ENCODE measurements around the gene LUZP4. TPM values are rescaled to one million over a fixed set of nuclear protein-coding genes. Genes with fewer than 3 reads are reported as not detected.

LUZP4 gene
- total RNA-seq, 1 experiment from 2014 or later, result not detected

- Mint-ChIP-seq H3K36me3 (ENCODE audit: insufficient read depth, unreplicated experiment) (no peaks in the 10 kb centered on the region), H3K4me3 (ENCODE audit: low read depth, unreplicated experiment) (no peak overlapping the region), H3K27ac (ENCODE audit: unreplicated experiment) (no peak overlapping the region), H3K4me1 (ENCODE audit: low read depth, unreplicated experiment) (peaks cover under 1% of the 10 kb centered on the region), H3K9me3 (ENCODE audit: low read depth, unreplicated experiment) (peaks cover 2% of the 10 kb centered on the region), H3K27me3 (ENCODE audit: unreplicated experiment) (no peaks in the 10 kb centered on the region)
- CTCF ChIA-PET, result interaction anchor here (0.6 kb wide), 1 partner anchor 1062 kb away, joined by 3 read pairs; no protein-coding TSS in a partner anchor
- intact Hi-C loops (cut with micrococcal nuclease; ENCODE audit: unreplicated experiment), result no loop called here
- TF ChIP-seq CTCF (IDR thresholded peaks at IDR 0.05; ENCODE audit: unreplicated experiment), result no peak
- no TSS peak for BruUV-seq (replicated peaks)
- DNase-seq, result no peak
Observed at GRCh38 chrX:115350711-115351381, 61.3 kb downstream of the LUZP4 start.

GRCh38 chrX:115356369-115356768 lies 66.9 kb downstream of the LUZP4 start:
- H3K4me1 Mint-ChIP-seq (ENCODE audit: low read depth, unreplicated experiment), result no peaks in the 10 kb centered on the region
- H3K27ac Mint-ChIP-seq (ENCODE audit: unreplicated experiment), result no peak overlapping the region
- no peaks in the 10 kb centered on the region for H3K9me3 Mint-ChIP-seq (ENCODE audit: low read depth, unreplicated experiment)
- H3K4me3 Mint-ChIP-seq (ENCODE audit: low read depth, unreplicated experiment), result no peak overlapping the region
- CTCF ChIA-PET, result no interaction called here
- H3K27me3 Mint-ChIP-seq (ENCODE audit: unreplicated experiment), result no peaks in the 10 kb centered on the region
- DNase-seq, result no peak
- no peaks in the 10 kb centered on the region for H3K36me3 Mint-ChIP-seq (ENCODE audit: insufficient read depth, unreplicated experiment)
- BruUV-seq (replicated peaks), result no TSS peak
- TF ChIP-seq CTCF (IDR thresholded peaks at IDR 0.05; ENCODE audit: unreplicated experiment), result no peak
- intact Hi-C loops (cut with micrococcal nuclease; ENCODE audit: unreplicated experiment), result no loop called here

Other genes with a start within 250 kb of the LUZP4 start
- not detected in 2 replicates for gene RBMXL3, start 100.3 kb upstream of the LUZP4 start, total RNA-seq (2022)
- not detected in 2 replicates for gene LRCH2, start 55.6 kb upstream of the LUZP4 start, total RNA-seq (2022)